CD14-positive monocyte (primary cell): Measurements from ENCODE around the gene URGCP. TPM values are rescaled to one million over a fixed set of nuclear protein-coding genes. Genes with fewer than 3 reads are reported as not detected.

Source experiments
- DNase-seq, 3 donors: peaks; one replicate each; pipeline ENCODE4 v3.0.0-alpha.2; 2011 to 2022
- H2AFZ ChIP-seq: 2 replicates; pipeline ENCODE4 v1.6.0; 2012; ENCODE audit warnings: mild to moderate bottlenecking, low read depth, low read length, inconsistent platforms; ENCODE audit not compliant: insufficient read depth, poor library complexity, severe bottlenecking
- H3K27ac ChIP-seq, 2 donors: 1 replicate in 1 of 2; 2 replicates in 1 of 2; pipeline ENCODE4 v1.5.1; 2012 to 2013; ENCODE audit warnings: low read length in 2 of 2, control low read depth in 1 of 2, inconsistent platforms in 1 of 2, low read depth in 1 of 2, mild to moderate bottlenecking in 1 of 2
- H3K27me3 ChIP-seq, 2 donors: one replicate each; pipeline versions ENCODE4 v1.6.0 to v1.6.1; 2011 to 2013; ENCODE audit warnings: low read length in 2 of 2; ENCODE audit not compliant: control insufficient read depth in 2 of 2, insufficient read depth in 2 of 2
- H3K36me3 ChIP-seq, 2 donors: replicated peaks in 1 of 2; 1 replicate in 1 of 2; 2 replicates in 1 of 2; pipeline versions ENCODE4 v1.5.1 to v1.6.1; 2012 to 2013; ENCODE audit warnings: low read length in 2 of 2, control low read depth in 1 of 2, inconsistent platforms in 1 of 2, mild to moderate bottlenecking in 1 of 2; ENCODE audit not compliant: insufficient read depth in 2 of 2, control insufficient read depth in 1 of 2
- H3K4me1 ChIP-seq, 2 donors: 1 replicate in 1 of 2; 2 replicates in 1 of 2; pipeline versions ENCODE4 v1.5.1 to v1.6.1; 2012 to 2013; ENCODE audit warnings: low read length in 2 of 2, control low read depth in 1 of 2, inconsistent platforms in 1 of 2, mild to moderate bottlenecking in 1 of 2, moderate library complexity in 1 of 2; ENCODE audit not compliant: insufficient read depth in 2 of 2, control insufficient read depth in 1 of 2
- H3K4me2 ChIP-seq: replicated peaks from 2 replicates; pipeline ENCODE3; 2012; ENCODE audit warnings: low read length, moderate library complexity, mild to moderate bottlenecking; ENCODE audit not compliant: poor library complexity, severe bottlenecking; ENCODE audit errors: extremely low read depth
- H3K4me3 ChIP-seq, 3 experiments: fragments of 200-600 bp in 1 of 3; sonication (generic) in 1 of 3; replicated peaks in 1 of 3; 1 replicate in 2 of 3; 2 replicates in 1 of 3; pipeline ENCODE4 v1.5.1; 2011 to 2013; ENCODE audit warnings: low read length in 3 of 3, mild to moderate bottlenecking in 3 of 3, control low read depth in 2 of 3, low read depth in 2 of 3, inconsistent platforms in 1 of 3, moderate library complexity in 1 of 3
- H3K79me2 ChIP-seq: 2 replicates; pipeline ENCODE4 v1.6.0; 2012; ENCODE audit warnings: mild to moderate bottlenecking, control low read depth, inconsistent platforms, low read length, moderate library complexity; ENCODE audit not compliant: insufficient read depth
- H3K9ac ChIP-seq: 2 replicates; pipeline ENCODE4 v1.6.0; 2017; ENCODE audit warnings: low read length, mild to moderate bottlenecking; ENCODE audit not compliant: insufficient read depth, poor library complexity, severe bottlenecking
- H3K9me3 ChIP-seq, 2 donors: replicated peaks in 1 of 2; 1 replicate in 1 of 2; 2 replicates in 1 of 2; pipeline versions ENCODE4 v1.5.1 to v1.6.1; 2012 to 2013; ENCODE audit warnings: low read length in 2 of 2, control low read depth in 1 of 2; ENCODE audit not compliant: control insufficient read depth in 1 of 2, insufficient read depth in 1 of 2
- H4K20me1 ChIP-seq: 2 replicates; pipeline ENCODE4 v1.6.0; 2012; ENCODE audit warnings: mild to moderate bottlenecking, low read length, control low read depth, moderate library complexity; ENCODE audit not compliant: insufficient read depth
- H3K27ac Mint-ChIP-seq, 7 donors: one replicate each; pipeline ENCODE4 v1.8.0; 2020; ENCODE audit warnings: mild to moderate bottlenecking in 7 of 7, mixed read lengths in 7 of 7, moderate library complexity in 6 of 7, inconsistent platforms in 2 of 7
- H3K27me3 Mint-ChIP-seq, 3 donors: one replicate each; pipeline ENCODE4 v1.8.0; 2021 to 2022; ENCODE audit warnings: low read depth in 3 of 3, mild to moderate bottlenecking in 3 of 3, mixed read lengths in 3 of 3, moderate library complexity in 3 of 3, inconsistent platforms in 1 of 3
- H3K36me3 Mint-ChIP-seq, 2 donors: one replicate each; pipeline ENCODE4 v1.8.0; 2020; ENCODE audit warnings: mixed read lengths in 2 of 2, inconsistent platforms in 1 of 2, mild to moderate bottlenecking in 1 of 2
- H3K4me1 Mint-ChIP-seq: one replicate; pipeline ENCODE4 v1.8.0; 2020; ENCODE audit warnings: mild to moderate bottlenecking, mixed read lengths
- H3K4me3 Mint-ChIP-seq, 2 donors: one replicate each; pipeline ENCODE4 v1.8.0; 2020; ENCODE audit warnings: mild to moderate bottlenecking in 2 of 2, mixed read lengths in 2 of 2, moderate library complexity in 1 of 2
- H3K9me3 Mint-ChIP-seq, 7 donors: one replicate each; pipeline ENCODE4 v1.8.0; 2020 to 2022; ENCODE audit warnings: mixed read lengths in 7 of 7, mild to moderate bottlenecking in 6 of 7, moderate library complexity in 6 of 7, inconsistent platforms in 2 of 7
- CTCF ChIP-seq: fragments of 200-600 bp; IDR thresholded peaks from one replicate; pipeline ENCODE4 v1.8.0; 2022; ENCODE audit warnings: antibody characterized with exemption, mild to moderate bottlenecking
- WGBS: methylation state at CpG from one replicate; pipeline ENCODE4 v1.1.5; 2013; ENCODE audit warnings: missing lambda C conversion rate; ENCODE audit not compliant: insufficient coverage; 5-methylcytosine and 5-hydroxymethylcytosine counted together
- intact Hi-C, 2 donors: fragments of 100-400 bp; cut with micrococcal nuclease; formaldehyde crosslinking; loops; one replicate each; pipeline versions ENCODE4 v1.15.0 to v1.15.1; 2023
- polyA plus RNA-seq, 3 donors: library from polyadenylated mRNA; depleted of rRNA in 1 of 3; unstranded in 2 of 3; stranded (reverse) in 1 of 3; fragments of 300-500 nt in 2 of 3; fragments of >200 nt in 1 of 3; fragmentation: Illumina TruSeq in 2 of 3; gene quantifications; 1 replicate in 2 of 3; 2 replicates in 1 of 3; pipeline ENCODE4 v1.2.3, GENCODE V29; 2012 to 2021

URGCP gene
- polyA plus RNA-seq, 3 donors: 5.7 to 6.8 (median 5.9) TPM

GRCh38 chr7:43865277-43865676, 41.1 kb downstream of the URGCP start:
- intact Hi-C loops: no loop called here
- Histone ChIP-seq H3K27ac (no peak overlapping the region), H2AFZ (no peak overlapping the region), H3K4me2 (no peak overlapping the region), H3K79me2 (peaks cover 3% of the 10 kb centered on the region), H3K27me3 (no peaks in the 10 kb centered on the region), H3K4me3 (no peak overlapping the region), H3K36me3 (peaks cover 13 to 26% of the 10 kb centered on the region in 2 donors), H3K9me3 (no peaks in the 10 kb centered on the region), H3K9ac (no peak overlapping the region), H4K20me1 (no peaks in the 10 kb centered on the region), H3K4me1 (peaks cover 14 to 16% of the 10 kb centered on the region in 2 donors)
- peaks cover 0 to 6% (median 0%) of the 10 kb centered on the region in 7 donors for H3K9me3 Mint-ChIP-seq
- peaks cover 2 to 3% (median 2%) of the 10 kb centered on the region in 3 donors for H3K27me3 Mint-ChIP-seq
- H3K4me3 Mint-ChIP-seq: no peak overlapping the region
- 100% methylated on average over 2 of the region's 3 CpGs for WGBS
- H3K27ac Mint-ChIP-seq: peak overlapping the region in 1 of 7 donors; percentile 82
- peaks cover 25 to 26% of the 10 kb centered on the region in 2 donors for H3K36me3 Mint-ChIP-seq
- H3K4me1 Mint-ChIP-seq: peaks cover 18% of the 10 kb centered on the region
- no peak for TF ChIP-seq CTCF
- no peak for DNase-seq

GRCh38 chr7:43864126-43864525, 42.3 kb downstream of the URGCP start:
- H3K27me3 ChIP-seq: no peaks in the 10 kb centered on the region
- no peak overlapping the region for H3K4me3 ChIP-seq
- peaks cover 13 to 26% of the 10 kb centered on the region in 2 donors for H3K36me3 ChIP-seq
- peak overlapping the region in 1 of 7 donors; percentile 61 for H3K27ac Mint-ChIP-seq
- TF ChIP-seq CTCF: no peak
- H3K79me2 ChIP-seq: peaks cover 3% of the 10 kb centered on the region
- DNase-seq: no peak
- peaks cover 10% of the 10 kb centered on the region for H3K4me1 Mint-ChIP-seq
- no peak overlapping the region for H3K27ac ChIP-seq
- H3K9ac ChIP-seq: no peak overlapping the region
- no peak overlapping the region for H3K4me3 Mint-ChIP-seq
- H3K27me3 Mint-ChIP-seq: peaks cover 2 to 3% (median 2%) of the 10 kb centered on the region in 3 donors
- no peaks in the 10 kb centered on the region for H3K9me3 ChIP-seq
- H3K9me3 Mint-ChIP-seq: peaks cover 0 to 13% (median 5%) of the 10 kb centered on the region in 7 donors
- H3K36me3 Mint-ChIP-seq: peaks cover 25 to 26% of the 10 kb centered on the region in 2 donors
- no peak overlapping the region for H2AFZ ChIP-seq
- H3K4me2 ChIP-seq: no peak overlapping the region
- no peaks in the 10 kb centered on the region for H4K20me1 ChIP-seq
- H3K4me1 ChIP-seq: peaks cover 9 to 11% of the 10 kb centered on the region in 2 donors
- intact Hi-C loops: no loop called here
- 68% methylated on average over 4 of the region's 8 CpGs for WGBS
